ENCODE results near the gene TNP2.

TNP2 gene

GRCh38 chr16:11240636-11241473 is 28.3 kb downstream of the TNP2 start:
- no peak for DNase-seq (ENCODE audit: low read depth, low spot score)

- DNase-seq (ENCODE audit: low read depth, low spot score) = no peak
Measured at GRCh38 chr16:11239644-11240632, 29.2 kb downstream of the TNP2 start.

GRCh38 chr16:11238272-11239202 is 30.6 kb downstream of the TNP2 start:
- no peak for DNase-seq (ENCODE audit: low read depth, low spot score)

- no peak for DNase-seq (ENCODE audit: low read depth, low spot score)
Measured at GRCh38 chr16:11236461-11237254, 32.5 kb downstream of the TNP2 start.

GRCh38 chr16:11235703-11235991 is 33.5 kb downstream of the TNP2 start:
- DNase-seq (ENCODE audit: low read depth, low spot score) = no peak

GRCh38 chr16:11234884-11235702 is 34.0 kb downstream of the TNP2 start:
- no peak for DNase-seq (ENCODE audit: low read depth, low spot score)

- DNase-seq (ENCODE audit: low read depth, low spot score) = peak; percentile 42
Measured at GRCh38 chr16:11233727-11234376, 35.3 kb downstream of the TNP2 start.

- DNase-seq (ENCODE audit: low read depth, low spot score) = peak; percentile 75
Measured at GRCh38 chr16:11232852-11233726, 36.0 kb downstream of the TNP2 start.

- no peak for DNase-seq (ENCODE audit: low read depth, low spot score)
Measured at GRCh38 chr16:11232302-11232851, 36.7 kb downstream of the TNP2 start.

GRCh38 chr16:11231367-11231970 is 37.7 kb downstream of the TNP2 start:
- DNase-seq (ENCODE audit: low read depth, low spot score) = no peak

- DNase-seq (ENCODE audit: low read depth, low spot score) = no peak
Measured at GRCh38 chr16:11229906-11230305, 39.2 kb downstream of the TNP2 start.

GRCh38 chr16:11229432-11229831 is 39.7 kb downstream of the TNP2 start:
- DNase-seq (ENCODE audit: low read depth, low spot score) = no peak

GRCh38 chr16:11225677-11226549 is 43.2 kb downstream of the TNP2 start:
- no peak for DNase-seq (ENCODE audit: low read depth, low spot score)

GRCh38 chr16:11224894-11225676 is 44.0 kb downstream of the TNP2 start:
- peak; percentile 61 for DNase-seq (ENCODE audit: low read depth, low spot score)

- peak; percentile 15 for DNase-seq (ENCODE audit: low read depth, low spot score)
Measured at GRCh38 chr16:11224096-11224893, 44.8 kb downstream of the TNP2 start.
